Head of caudate nucleus (tissue), 42 donors: Measurements from ENCODE around the gene CLPX.

Source experiments
- DNase-seq, 42 donors: peaks; one replicate each; pipeline versions ENCODE4 v3.0.0 to v3.0.0-alpha.2; 2020 to 2021; ENCODE audit warnings: mixed read lengths in 7 of 42
- intact Hi-C: fragments of 100-400 bp; cut with DNase I; formaldehyde crosslinking; loops from one replicate; pipeline ENCODE4 v1.15.0; 2022

The CLPX gene

GRCh38 chr15:65209701-65210643, 24.8 kb upstream of the CLPX start:
- intact Hi-C loops, result no loop called here
- no peak for DNase-seq

DNA sequence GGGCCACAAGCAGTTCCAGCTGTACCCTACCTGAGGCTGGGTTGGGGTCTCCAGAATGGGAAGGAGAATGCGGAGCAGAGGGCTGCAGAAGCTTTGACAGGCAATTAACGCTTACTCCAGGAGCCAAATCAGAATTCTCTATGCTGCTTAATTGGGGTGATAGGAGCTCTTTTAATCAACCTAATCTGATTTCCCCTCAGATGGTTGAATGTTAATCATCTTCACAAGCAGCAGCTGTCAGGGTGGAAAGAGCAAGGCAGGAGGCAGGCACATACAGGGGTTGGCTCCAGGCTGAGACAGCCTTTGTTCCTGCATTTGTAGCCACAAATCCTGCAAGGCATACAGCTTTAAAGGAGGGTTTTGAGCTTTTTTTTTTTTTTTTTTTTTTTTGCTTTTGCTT, 23.5 kb upstream of the CLPX start:
- no peak for DNase-seq
- intact Hi-C loops, result no loop called here

DNA sequence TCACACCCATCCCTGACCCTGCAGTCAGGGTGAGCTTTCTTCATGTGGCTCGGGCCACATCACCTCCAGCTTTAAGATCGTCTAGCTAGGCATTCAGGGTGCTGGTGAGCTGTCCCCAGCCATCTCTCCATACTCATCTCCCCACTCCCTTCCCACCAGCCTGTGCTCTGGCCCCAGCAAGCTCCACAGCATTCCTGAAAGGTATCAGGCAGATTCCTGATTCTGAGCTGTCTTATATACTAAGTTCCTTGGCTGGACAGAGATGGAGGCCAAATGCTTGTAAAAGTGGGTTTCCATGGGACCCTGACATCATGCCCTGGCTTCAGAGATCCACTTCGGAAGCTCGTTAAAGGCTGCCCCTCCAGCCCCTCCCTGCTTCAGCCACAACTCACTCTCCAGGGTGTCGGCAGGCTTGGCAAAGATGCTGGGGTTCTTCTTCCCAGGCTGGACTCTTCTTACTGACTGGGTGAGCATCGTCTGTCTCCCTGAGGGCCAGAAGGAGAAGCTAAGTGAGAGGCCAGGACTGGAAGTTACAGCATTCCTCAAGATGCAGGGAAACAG, 22.2 kb upstream of the CLPX start:
- intact Hi-C loops, result no loop called here
- no peak for DNase-seq

- intact Hi-C loops, result no loop called here
- DNase-seq, result no peak
Measured at GRCh38 chr15:65206750-65207149, 21.6 kb upstream of the CLPX start.

- DNase-seq, result no peak
Measured at GRCh38 chr15:65204931-65205660, 20.0 kb upstream of the CLPX start.

GRCh38 chr15:65204236-65204930, 19.2 kb upstream of the CLPX start:
- intact Hi-C loops, result no loop called here
- no peak for DNase-seq

More at GRCh38 chr15:65204931-65205660, 20.0 kb upstream of the CLPX start:
- intact Hi-C loops, result no loop called here

DNA sequence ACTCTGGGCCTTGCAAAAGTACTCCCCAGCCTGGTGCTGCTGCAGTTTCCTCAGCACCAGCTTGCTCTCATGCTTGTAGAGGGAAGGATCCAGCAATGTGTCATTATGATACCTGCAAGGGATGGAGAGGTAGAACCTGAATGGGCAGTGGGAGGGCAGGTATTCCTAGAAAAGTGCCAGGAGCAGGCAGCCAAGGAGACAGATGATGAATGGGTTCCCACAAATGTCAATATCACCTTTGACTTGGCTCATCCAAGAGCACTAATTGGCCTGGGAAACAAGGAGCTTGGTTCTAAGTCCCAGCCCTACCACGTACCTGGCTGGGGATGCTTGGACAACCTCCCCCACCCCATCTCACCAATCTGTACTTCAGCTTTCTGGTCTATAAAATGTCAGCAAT, 16.8 kb upstream of the CLPX start:
- intact Hi-C loops, result no loop called here
- DNase-seq, result no peak

DNA sequence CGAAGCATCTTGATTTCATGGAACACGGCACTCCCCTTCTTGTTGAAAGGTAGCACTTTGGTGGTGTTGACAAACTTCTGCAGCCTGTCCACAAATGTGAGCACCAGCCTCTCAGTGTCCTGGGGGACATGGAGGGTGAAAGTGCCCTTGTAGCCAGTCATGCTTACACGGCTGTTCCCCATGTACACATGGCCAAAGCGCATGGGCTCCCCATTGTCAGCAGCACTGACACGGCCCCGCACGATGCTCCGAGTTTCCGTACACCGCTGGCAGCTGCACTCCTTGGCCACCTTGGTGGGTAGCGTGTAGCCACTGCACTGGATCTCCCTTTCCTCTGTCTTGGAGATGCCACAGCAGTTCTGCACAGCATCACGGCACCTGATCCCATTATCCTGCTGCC, 13.4 kb upstream of the CLPX start:
- intact Hi-C loops, result loop anchor here (10.0 kb wide), 1 partner anchor 76 kb away; no protein-coding TSS in a partner anchor
- peak in 1 of 42 donors; percentile 31 for DNase-seq

GRCh38 chr15:65197337-65197645, 12.1 kb upstream of the CLPX start:
- no peak for DNase-seq
- intact Hi-C loops, result loop anchor here (10.0 kb wide), 1 partner anchor 78 kb away; no protein-coding TSS in a partner anchor

DNA sequence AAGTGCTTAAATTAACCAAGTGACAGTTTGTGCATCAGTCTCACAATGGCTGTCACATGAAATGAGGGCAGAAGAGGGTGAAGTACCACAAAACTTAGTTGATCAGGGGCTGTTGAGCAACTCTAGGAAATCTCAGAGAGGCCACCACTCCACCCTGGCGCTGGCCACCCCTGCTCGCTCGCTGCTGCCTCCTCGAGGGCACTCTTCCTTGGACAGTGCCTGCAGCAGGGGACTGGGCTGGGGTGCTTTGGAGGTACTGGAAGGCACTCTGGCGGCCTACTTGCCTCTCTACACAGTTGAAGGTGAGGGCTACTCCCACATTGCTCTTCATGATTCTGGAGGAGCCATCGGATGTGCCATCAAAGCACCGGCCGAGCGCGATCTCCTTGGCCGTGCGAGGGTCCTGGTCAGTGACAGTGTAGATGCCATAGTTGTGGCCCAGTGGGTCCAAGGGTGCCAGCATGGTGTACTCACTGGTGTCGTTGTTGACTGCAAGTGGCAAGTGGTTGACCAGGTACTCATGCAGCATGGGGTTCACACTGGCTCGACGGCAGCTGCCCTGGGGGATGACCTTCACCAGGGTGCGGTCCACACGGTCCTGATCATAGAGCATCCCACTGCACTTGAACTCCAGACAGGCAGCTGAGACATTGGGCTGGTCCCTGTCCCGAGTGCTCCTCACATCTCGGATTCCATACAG, 11.6 kb upstream of the CLPX start:
- intact Hi-C loops, result loop anchor here (10.0 kb wide), 1 partner anchor 78 kb away; no protein-coding TSS in a partner anchor
- DNase-seq, result peak in 1 of 42 donors; percentile 35

- DNase-seq, result peak in 1 of 42 donors; percentile 5
- intact Hi-C loops, result loop anchor here (10.0 kb wide), 1 partner anchor 79 kb away; no protein-coding TSS in a partner anchor
Measured at GRCh38 chr15:65195548-65195923, 10.4 kb upstream of the CLPX start.

DNA sequence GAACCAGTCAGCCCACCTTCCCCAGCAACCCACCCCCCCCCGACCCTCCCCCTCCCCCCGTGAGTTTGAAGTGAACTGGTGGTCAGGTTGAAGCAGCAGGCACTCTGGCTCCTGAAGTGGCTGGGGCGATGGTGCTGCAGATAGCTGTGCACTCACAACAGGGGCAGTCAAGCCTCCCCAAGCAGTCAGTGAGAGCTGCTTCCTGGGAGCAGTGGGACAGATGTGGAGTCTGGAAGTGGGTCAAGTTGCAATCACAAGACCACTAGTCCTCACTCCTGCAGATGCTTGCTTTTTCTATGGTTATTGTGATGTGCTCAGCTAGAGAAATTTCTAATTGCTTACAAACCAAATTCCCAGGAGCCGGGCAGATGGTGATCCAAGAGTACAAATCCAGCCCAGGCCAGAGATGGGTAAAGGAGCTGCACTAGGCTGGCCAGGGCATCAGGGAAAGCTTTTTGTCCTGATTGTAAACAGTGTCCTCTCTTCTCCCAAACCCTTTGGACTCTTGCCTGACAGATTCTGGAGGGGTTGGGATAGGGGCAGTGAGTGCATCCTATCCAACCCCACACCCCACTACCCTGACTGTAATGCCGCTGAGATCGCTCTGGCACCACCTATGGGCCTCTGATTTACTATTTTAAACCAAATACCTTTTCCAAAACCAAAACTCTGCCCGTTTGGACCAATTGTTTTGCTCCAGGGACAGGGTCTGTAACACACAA, 9.8 kb upstream of the CLPX start:
- DNase-seq, result peak in 13 of 42 donors; percentile 8 to 46 (median 21)
- intact Hi-C loops, result loop anchor here (10.0 kb wide), 1 partner anchor 80 kb away; no protein-coding TSS in a partner anchor

DNA sequence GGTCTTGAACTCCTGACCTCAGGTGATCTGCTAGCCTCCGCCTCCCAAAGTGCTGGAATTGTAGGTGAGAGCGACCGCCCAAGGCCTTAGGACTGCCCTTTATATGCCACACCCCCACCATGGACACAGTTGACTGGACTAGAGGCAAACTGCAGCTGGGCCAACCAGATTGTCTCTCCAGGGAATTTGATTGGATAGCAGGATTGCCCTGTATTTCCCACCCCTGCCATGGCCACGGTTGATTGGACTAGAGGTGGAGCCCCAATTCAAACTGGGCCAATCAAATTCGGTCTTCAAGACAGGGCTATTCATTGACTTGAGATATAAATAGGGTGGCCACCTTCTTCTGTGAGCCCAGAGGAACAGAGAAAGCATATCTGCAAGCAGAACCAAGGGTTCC, 6.9 kb upstream of the CLPX start:
- DNase-seq, result peak in 2 of 42 donors; percentile 10 to 23
- intact Hi-C loops, result loop anchor here (10.0 kb wide), 1 partner anchor 83 kb away; no protein-coding TSS in a partner anchor

DNA sequence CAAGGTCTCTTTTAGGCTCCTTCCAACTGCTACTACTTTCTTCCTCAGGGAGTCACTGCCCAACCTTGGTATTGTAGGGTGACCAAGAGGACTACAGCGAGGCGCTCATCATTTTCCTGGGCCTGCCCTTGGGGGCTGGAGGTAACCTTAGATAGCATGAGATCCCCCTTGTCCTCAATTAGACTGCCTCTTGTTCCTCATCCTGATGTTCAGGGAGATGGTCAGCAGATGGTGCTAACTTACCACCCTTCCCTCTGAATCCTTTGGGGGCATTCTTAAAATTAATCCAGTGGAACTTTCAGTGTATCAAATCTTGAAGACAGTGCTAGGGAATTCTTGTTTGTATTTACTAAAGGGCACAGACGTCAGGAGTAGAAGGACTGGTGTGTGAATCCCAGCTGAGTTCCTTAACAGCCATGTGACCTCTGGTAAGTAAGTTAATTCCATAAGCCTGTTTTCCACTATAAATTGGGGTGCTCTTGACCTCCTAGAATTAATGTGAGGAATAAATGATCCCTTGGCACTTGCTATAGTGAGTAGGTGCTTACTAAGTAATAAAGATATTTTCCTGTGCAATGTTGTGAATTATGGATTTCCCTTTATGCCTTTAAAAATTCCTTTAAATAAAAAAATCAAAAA, 4.1 kb upstream of the CLPX start:
- DNase-seq, result peak in 21 of 42 donors; percentile 12 to 70 (median 46)
- intact Hi-C loops, result loop anchor here (5.0 to 10.0 kb wide), 2 partner anchors 54 to 108 kb away; partner anchors contain the start of genes PDCD7 and RNU5A-1

GRCh38 chr15:65188472-65188871, 3.3 kb upstream of the CLPX start:
- intact Hi-C loops, result loop anchor here (5.0 to 10.0 kb wide), 2 partner anchors 54 to 109 kb away; partner anchors contain the start of genes PDCD7 and RNU5A-1
- DNase-seq, result peak in 2 of 42 donors; percentile 24 to 32

- peak in 36 of 42 donors; percentile 10 to 70 (median 38) for DNase-seq
Measured at GRCh38 chr15:65184305-65184867, 756 bp downstream of the CLPX start.

GRCh38 chr15:65183865-65184159, 1.3 kb downstream of the CLPX start:
- intact Hi-C loops, result loop anchor here (10.0 kb wide), 1 partner anchor 49 kb away; the partner anchor contains the start of gene PDCD7
- no peak for DNase-seq

More at GRCh38 chr15:65184305-65184867, 756 bp downstream of the CLPX start:
- intact Hi-C loops, result loop anchor here (10.0 kb wide), 1 partner anchor 50 kb away; the partner anchor contains the start of gene PDCD7
